SK-N-MC (cell line): ENCODE data around the gene KLHL29.

Source experiments
- DNase-seq: peaks from one replicate; pipeline ENCODE4 v3.0.0-alpha.2; 2011; ENCODE audit warnings: low read depth, low spot score
- H3K27ac ChIP-seq: fragments of 200-600 bp; sonication (generic); 2 replicates; pipeline ENCODE4 v1.5.1; 2016; ENCODE audit warnings: mixed run types
- H3K36me3 ChIP-seq: fragments of 200-600 bp; sonication (generic); 2 replicates; pipeline ENCODE4 v1.6.1; 2017; ENCODE audit warnings: antibody characterized with exemption, low read length, mixed read lengths; ENCODE audit not compliant: insufficient read depth
- H3K4me3 ChIP-seq: fragments of 200-600 bp; sonication (generic); 2 replicates; pipeline ENCODE4 v1.5.1; 2016
- H3K9ac ChIP-seq: fragments of 200-600 bp; sonication (generic); 2 replicates; pipeline ENCODE4 v1.8.0; 2017; ENCODE audit warnings: mixed run types, mixed read lengths; ENCODE audit not compliant: insufficient read length
- H3K9me3 ChIP-seq: fragments of 200-600 bp; sonication (generic); 2 replicates; pipeline ENCODE4 v1.6.1; 2017; ENCODE audit warnings: low read depth, mild to moderate bottlenecking, antibody characterized with exemption, low read length, moderate library complexity, mixed read lengths
- EZH2 ChIP-seq: fragments of 200-600 bp; sonication (generic); IDR thresholded peaks from one replicate; pipeline ENCODE4 v1.6.1; 2017; ENCODE audit warnings: antibody characterized with exemption
- FOXP2 ChIP-seq: optimal IDR thresholded peaks from 2 replicates; pipeline ENCODE3; 2011; ENCODE audit warnings: mild to moderate bottlenecking, moderate library complexity; ENCODE audit not compliant: insufficient read depth; ENCODE audit errors: extremely low read length, control extremely low read depth
- POLR2AphosphoS5 ChIP-seq: IDR thresholded peaks from 2 replicates; pipeline ENCODE4 v1.6.1; 2012; ENCODE audit warnings: mild to moderate bottlenecking, low read depth, low read length, borderline replicate concordance

KLHL29 gene

DNA sequence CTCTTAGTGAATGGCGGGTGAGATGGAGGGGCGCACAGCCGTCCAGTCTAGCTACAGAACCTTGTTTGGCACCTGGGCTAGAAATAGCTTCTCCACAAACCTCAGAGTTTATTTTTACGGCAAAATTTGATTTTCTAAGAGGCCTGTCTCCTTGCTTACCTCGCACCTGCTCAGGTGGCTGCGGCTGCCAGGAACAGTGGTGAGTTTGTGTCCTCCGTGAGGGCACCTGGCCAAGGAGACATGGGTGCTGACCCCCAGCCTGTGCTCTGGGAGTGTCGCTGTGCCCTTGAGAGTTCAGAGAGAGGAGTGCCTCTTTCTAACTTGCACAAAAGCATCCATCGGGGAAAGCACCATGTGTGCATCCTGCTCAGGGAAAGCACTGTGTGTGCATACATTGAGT is 97.2 kb downstream of the KLHL29 start:
- Histone ChIP-seq H3K27ac (no peak overlapping the region), H3K4me3 (no peak overlapping the region), H3K36me3 (no peaks in the 10 kb centered on the region), H3K9me3 (no peaks in the 10 kb centered on the region), H3K9ac (no peak overlapping the region)
- no peak for DNase-seq
- no peak for TF ChIP-seq EZH2
- no peak for TF ChIP-seq FOXP2
- no peak for TF ChIP-seq POLR2AphosphoS5

DNA sequence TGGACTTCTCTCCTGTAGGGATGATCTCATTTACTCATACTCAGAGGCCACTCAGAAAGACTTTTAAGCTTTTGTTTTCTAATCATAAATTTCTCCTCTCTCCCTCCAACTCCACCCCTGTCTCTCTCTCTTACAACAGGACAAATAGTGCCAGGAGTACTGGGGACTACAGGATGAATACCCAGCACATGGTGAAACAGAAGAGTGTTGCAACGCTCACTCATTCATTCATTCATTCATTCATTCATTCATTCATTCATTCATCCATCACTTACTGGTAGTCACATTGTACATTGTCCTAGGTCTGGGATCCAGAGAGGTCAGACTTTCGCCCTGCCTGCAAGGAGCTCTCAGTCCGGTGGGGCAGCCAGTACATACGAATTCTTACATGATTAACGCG is 97.6 kb downstream of the KLHL29 start:
- TF ChIP-seq EZH2: no peak
- H3K4me3 ChIP-seq: no peak overlapping the region
- DNase-seq: no peak
- no peaks in the 10 kb centered on the region for H3K36me3 ChIP-seq
- H3K9ac ChIP-seq: no peak overlapping the region
- no peak overlapping the region for H3K27ac ChIP-seq
- no peaks in the 10 kb centered on the region for H3K9me3 ChIP-seq

- no peak for DNase-seq
- Histone ChIP-seq H3K4me3 (no peak overlapping the region), H3K9me3 (no peaks in the 10 kb centered on the region), H3K9ac (no peak overlapping the region), H3K36me3 (no peaks in the 10 kb centered on the region), H3K27ac (no peak overlapping the region)
- TF ChIP-seq EZH2 (no peak), POLR2AphosphoS5 (no peak)
These were observed 98.8 kb downstream of the KLHL29 start for GRCh38 chr2:23483791-23484190.

DNA sequence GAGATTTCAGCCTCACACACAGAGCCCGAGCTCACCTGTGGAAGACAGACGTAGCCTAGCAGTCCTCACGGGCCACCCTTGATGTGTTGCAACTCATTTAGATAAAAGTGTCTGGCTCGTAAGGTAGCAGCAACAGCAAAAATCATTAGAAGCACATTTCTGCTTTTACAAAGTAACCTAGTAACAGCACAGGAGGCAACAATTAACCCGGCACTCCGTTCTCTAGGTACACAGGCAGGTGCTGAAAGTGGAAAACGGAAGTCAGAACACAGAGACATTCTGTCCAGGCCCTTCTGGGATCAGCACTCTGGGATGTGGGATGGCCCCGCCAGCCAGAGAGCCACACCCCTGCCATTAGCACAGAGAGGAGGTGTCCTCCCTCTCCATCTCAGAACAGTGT is 99.3 kb downstream of the KLHL29 start:
- Histone ChIP-seq H3K27ac (no peak overlapping the region), H3K9me3 (no peaks in the 10 kb centered on the region), H3K4me3 (no peak overlapping the region), H3K9ac (no peak overlapping the region), H3K36me3 (no peaks in the 10 kb centered on the region)
- no peak for DNase-seq
- TF ChIP-seq FOXP2 (no peak), POLR2AphosphoS5 (no peak), EZH2 (no peak)

- DNase-seq: no peak
- Histone ChIP-seq H3K9me3 (no peaks in the 10 kb centered on the region), H3K27ac (no peak overlapping the region), H3K4me3 (no peak overlapping the region), H3K36me3 (no peaks in the 10 kb centered on the region), H3K9ac (no peak overlapping the region)
- no peak for TF ChIP-seq FOXP2
- no peak for TF ChIP-seq EZH2
- TF ChIP-seq POLR2AphosphoS5: no peak
These were observed 99.8 kb downstream of the KLHL29 start for GRCh38 chr2:23484767-23485166.

- TF ChIP-seq FOXP2: no peak
- DNase-seq: no peak
- H3K9me3 ChIP-seq: no peaks in the 10 kb centered on the region
- no peak overlapping the region for H3K27ac ChIP-seq
- no peak overlapping the region for H3K9ac ChIP-seq
- no peak overlapping the region for H3K4me3 ChIP-seq
- no peaks in the 10 kb centered on the region for H3K36me3 ChIP-seq
These were observed 100.3 kb downstream of the KLHL29 start for GRCh38 chr2:23485261-23485660.

DNA sequence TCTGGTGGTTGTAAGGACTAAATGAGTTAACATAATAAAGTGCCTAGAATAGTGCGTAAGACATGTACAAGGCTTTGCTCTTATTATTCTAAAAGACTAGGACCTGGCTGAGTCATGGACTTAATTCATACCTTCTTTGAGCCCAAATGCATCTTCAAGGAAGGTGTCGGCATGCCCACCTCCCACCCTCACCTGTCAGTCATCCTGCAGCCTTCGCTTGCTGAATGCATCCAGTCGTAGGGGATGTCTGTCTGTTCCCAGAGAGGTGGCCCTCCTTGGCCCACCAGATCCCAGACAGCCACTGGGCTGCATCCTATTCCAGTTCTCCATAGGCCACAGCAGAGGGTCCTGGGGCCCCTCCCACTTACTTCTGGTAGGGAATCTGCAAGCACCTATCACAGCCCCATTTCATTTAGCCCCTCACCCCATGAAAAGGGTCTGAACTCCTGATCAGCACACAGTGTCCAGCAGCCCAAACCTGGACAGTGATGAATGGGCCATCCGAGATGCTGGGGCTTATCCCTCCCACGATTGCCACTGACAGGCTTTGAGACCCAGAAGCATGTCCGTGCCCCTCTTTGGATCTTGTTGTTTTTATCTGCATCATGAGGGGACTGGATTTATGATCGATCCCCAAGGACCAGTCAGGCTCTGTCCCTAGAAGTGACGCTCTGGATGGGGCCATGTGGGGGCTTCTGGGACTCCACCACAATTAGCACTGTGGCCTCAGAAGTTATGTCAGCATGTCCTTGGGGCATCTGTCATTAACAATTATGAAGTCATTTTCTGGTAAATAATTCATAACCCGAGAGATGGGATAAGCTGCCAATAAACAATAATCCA is 101.1 kb downstream of the KLHL29 start:
- H3K36me3 ChIP-seq: no peaks in the 10 kb centered on the region
- no peaks in the 10 kb centered on the region for H3K9me3 ChIP-seq
- H3K9ac ChIP-seq: no peak overlapping the region
- TF ChIP-seq EZH2: no peak
- no peak for TF ChIP-seq FOXP2
- no peak for TF ChIP-seq POLR2AphosphoS5
- no peak overlapping the region for H3K4me3 ChIP-seq
- H3K27ac ChIP-seq: no peak overlapping the region
- DNase-seq: no peak

DNA sequence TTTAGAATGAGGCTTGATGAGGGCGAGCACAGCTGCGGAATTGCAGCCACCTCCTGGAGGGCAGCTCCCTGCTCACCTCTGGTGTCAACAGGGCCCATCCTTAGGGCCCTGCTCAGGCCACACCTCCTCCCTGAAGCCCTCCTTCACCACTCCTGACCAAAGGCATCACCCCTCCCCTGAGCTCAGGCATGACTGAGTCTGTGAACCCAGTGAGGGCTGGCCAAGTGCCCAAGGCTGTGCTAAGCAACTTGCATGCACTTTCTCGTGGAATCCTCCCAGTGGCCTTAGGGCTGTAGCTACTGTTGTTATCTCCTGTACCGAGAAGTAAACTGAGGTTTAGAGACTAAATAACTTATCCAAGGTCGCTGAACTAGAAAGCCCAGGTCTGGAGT is 101.7 kb downstream of the KLHL29 start:
- Histone ChIP-seq H3K27ac (no peak overlapping the region), H3K9ac (no peak overlapping the region), H3K4me3 (no peak overlapping the region), H3K36me3 (no peaks in the 10 kb centered on the region), H3K9me3 (no peaks in the 10 kb centered on the region)
- TF ChIP-seq POLR2AphosphoS5: no peak
- TF ChIP-seq FOXP2: no peak
- no peak for TF ChIP-seq EZH2
- no peak for DNase-seq
